Activated CD4-positive, alpha-beta T cell treated with anti-CD3 and anti-CD28 coated beads, Interleukin-2, Interleukin-6, amounts not matched to agents 100 ng/mL and 50 ng/mL, durations not matched to agents 16 hours and 8 hours (primary cell): ENCODE measurements around the gene TPRG1.

Experiments
- DNase-seq: peaks from one replicate; pipeline ENCODE4 v3.0.0-alpha.2; 2020

The TPRG1 gene

GRCh38 chr3:189286188-189286587 lies 114.4 kb downstream of the TPRG1 start:
- no peak for DNase-seq

- no peak for DNase-seq
Measured at GRCh38 chr3:189286916-189287315, 115.1 kb downstream of the TPRG1 start.

GRCh38 chr3:189288348-189289235 lies 116.8 kb downstream of the TPRG1 start:
- DNase-seq, result peak; percentile 77

- DNase-seq, result no peak
Measured at GRCh38 chr3:189289251-189289650, 117.5 kb downstream of the TPRG1 start.

- DNase-seq, result no peak
Measured at GRCh38 chr3:189292667-189293484, 121.1 kb downstream of the TPRG1 start.

GRCh38 chr3:189294649-189295048 lies 122.9 kb downstream of the TPRG1 start:
- DNase-seq, result no peak

GRCh38 chr3:189295089-189295488 lies 123.3 kb downstream of the TPRG1 start:
- DNase-seq, result no peak

GRCh38 chr3:189297932-189298331 lies 126.2 kb downstream of the TPRG1 start:
- DNase-seq, result no peak

GRCh38 chr3:189298469-189299375 lies 127.0 kb downstream of the TPRG1 start:
- DNase-seq, result no peak

- DNase-seq, result no peak
Measured at GRCh38 chr3:189300345-189300744, 128.6 kb downstream of the TPRG1 start.

GRCh38 chr3:189301479-189301878 lies 129.7 kb downstream of the TPRG1 start:
- DNase-seq, result no peak

GRCh38 chr3:189303584-189303983 lies 131.8 kb downstream of the TPRG1 start:
- no peak for DNase-seq

- peak; percentile 58 for DNase-seq
Measured at GRCh38 chr3:189304465-189305351, 132.9 kb downstream of the TPRG1 start.

- peak; percentile 79 for DNase-seq
Measured at GRCh38 chr3:189305412-189305811, 133.6 kb downstream of the TPRG1 start.

- DNase-seq, result peak; percentile 68
Measured at GRCh38 chr3:189307963-189308362, 136.2 kb downstream of the TPRG1 start.

- DNase-seq, result no peak
Measured at GRCh38 chr3:189308608-189309007, 136.8 kb downstream of the TPRG1 start.

GRCh38 chr3:189309400-189309975 lies 137.7 kb downstream of the TPRG1 start:
- DNase-seq, result no peak

GRCh38 chr3:189311521-189311920 lies 139.8 kb downstream of the TPRG1 start:
- no peak for DNase-seq

- DNase-seq, result no peak
Measured at GRCh38 chr3:189312866-189313265, 141.1 kb downstream of the TPRG1 start.

- no peak for DNase-seq
Measured at GRCh38 chr3:189316296-189317019, 144.7 kb downstream of the TPRG1 start.

GRCh38 chr3:189317911-189318310 lies 146.1 kb downstream of the TPRG1 start:
- no peak for DNase-seq
